Ishikawa (cell line): ENCODE measurements around the gene RBMS3.

ENCODE experiments used
- CEBPB ChIP-seq: IDR thresholded peaks from 2 replicates; pipeline ENCODE4 v1.6.1; 2012
- EP300 ChIP-seq: IDR thresholded peaks from 2 replicates; pipeline ENCODE4 v1.6.1; 2012; ENCODE audit warnings: borderline replicate concordance
- TEAD4 ChIP-seq: IDR thresholded peaks from 2 replicates; pipeline ENCODE4 v1.6.1; 2012
- USF1 ChIP-seq: IDR thresholded peaks from 2 replicates; pipeline ENCODE4 v1.6.1; 2012

GRCh38 chr3:29708884-29709283, 428.0 kb downstream of the RBMS3 start:
- no peak for TF ChIP-seq CEBPB
- TF ChIP-seq EP300 = no peak
- TF ChIP-seq USF1 = no peak
- no peak for TF ChIP-seq TEAD4
